Peyer's patch (tissue), 4 donors: ENCODE data around the gene TMCO4.

Experiments used
- POLR2A ChIP-seq, 2 donors: fragments of 450-650 bp; IDR thresholded peaks; one replicate each; pipeline ENCODE4 v1.5.1; 2017; ENCODE audit warnings: antibody characterized with exemption in 2 of 2, mild to moderate bottlenecking in 2 of 2, moderate library complexity in 2 of 2
- TF ChIP-seq, protein P1 (sequence below), 6 experiments: fragments of 450-650 bp in 4 of 6; fragments of 200-600 bp in 2 of 6; sonication (generic) in 1 of 6; IDR thresholded peaks; one replicate each; pipeline ENCODE4 v1.5.1; 2017 to 2019; ENCODE audit warnings: antibody characterized with exemption in 6 of 6, mild to moderate bottlenecking in 3 of 6, moderate library complexity in 1 of 6

DNA sequence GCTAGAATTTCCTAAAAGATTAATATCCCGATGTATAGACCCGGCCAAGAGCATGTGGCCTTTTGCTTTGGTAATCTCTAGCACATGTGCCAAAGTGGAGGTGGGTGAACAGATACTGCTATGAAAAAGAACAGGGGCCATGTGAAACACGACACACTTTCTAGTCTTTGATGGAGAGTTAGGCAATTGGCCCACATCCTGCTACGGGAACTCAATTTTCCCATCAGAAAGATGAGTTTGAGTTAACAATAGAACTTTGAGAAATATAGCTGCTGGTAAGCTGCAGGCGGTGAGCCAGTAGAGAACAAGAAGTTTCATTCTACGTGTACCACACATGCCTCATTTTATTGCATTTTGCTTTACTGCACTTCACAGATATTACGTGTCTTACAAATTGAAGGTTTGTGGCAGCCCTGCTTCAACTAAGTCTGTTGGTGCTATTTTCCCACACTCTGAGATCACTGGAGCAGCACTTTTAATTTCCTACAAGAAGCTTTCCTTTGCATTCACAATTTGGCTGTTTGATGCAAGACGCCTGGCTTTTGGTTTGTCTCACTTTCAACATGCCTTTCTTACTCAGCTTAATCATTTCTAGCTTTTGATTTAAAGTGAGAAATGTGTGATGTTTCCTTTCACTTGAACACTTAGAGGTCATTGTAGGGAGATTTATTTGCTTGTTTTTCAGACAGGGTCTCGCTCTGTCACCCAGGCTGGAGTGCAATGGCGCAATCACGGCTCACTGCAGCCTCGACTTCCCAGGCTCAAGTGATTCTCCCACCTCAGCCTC, 88.7 kb downstream of the TMCO4 start:
- TF ChIP-seq, protein P1, sequence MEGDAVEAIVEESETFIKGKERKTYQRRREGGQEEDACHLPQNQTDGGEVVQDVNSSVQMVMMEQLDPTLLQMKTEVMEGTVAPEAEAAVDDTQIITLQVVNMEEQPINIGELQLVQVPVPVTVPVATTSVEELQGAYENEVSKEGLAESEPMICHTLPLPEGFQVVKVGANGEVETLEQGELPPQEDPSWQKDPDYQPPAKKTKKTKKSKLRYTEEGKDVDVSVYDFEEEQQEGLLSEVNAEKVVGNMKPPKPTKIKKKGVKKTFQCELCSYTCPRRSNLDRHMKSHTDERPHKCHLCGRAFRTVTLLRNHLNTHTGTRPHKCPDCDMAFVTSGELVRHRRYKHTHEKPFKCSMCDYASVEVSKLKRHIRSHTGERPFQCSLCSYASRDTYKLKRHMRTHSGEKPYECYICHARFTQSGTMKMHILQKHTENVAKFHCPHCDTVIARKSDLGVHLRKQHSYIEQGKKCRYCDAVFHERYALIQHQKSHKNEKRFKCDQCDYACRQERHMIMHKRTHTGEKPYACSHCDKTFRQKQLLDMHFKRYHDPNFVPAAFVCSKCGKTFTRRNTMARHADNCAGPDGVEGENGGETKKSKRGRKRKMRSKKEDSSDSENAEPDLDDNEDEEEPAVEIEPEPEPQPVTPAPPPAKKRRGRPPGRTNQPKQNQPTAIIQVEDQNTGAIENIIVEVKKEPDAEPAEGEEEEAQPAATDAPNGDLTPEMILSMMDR (IDR thresholded peaks at IDR 0.05): no peak
- TF ChIP-seq POLR2A (IDR thresholded peaks at IDR 0.05): no peak
